ENCODE data around the gene ABHD2. TPM values are rescaled to one million over a fixed set of nuclear protein-coding genes. Genes with fewer than 3 reads are reported as not detected.

Gene ABHD2
- polyA plus RNA-seq, 3 donors: 30.8 to 67.1 (median 37.3) TPM

DNA sequence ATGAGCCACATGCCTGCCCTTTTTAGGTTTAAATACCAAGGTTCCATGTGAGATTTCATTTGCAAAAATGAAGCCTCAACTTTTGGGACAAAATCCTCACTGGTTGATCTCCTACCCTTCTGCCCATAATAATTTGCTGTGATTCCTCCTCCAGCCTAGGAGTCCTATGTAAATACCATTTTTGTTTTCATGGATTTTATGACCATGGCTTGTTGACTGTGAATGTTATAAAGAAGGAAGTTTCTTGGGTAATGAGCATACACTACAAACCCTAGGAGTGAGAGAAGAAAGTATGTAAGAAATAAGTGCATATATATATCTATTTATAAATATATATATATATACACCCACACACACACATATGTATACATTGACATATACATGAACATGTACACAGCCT lies 120.0 kb downstream of the ABHD2 start:
- Mint-ChIP-seq H3K27me3 (ENCODE audit: low read depth in 3 of 3) (peaks cover 0 to 9% (median 2%) of the 10 kb centered on the region in 3 donors), H3K4me1 (peaks cover 6% of the 10 kb centered on the region), H3K36me3 (no peaks in the 10 kb centered on the region), H3K9me3 (no peaks in the 10 kb centered on the region), H3K27ac (no peak overlapping the region), H3K4me3 (no peak overlapping the region)
- Histone ChIP-seq H3K79me2 (ENCODE audit: insufficient read depth, low read length) (no peaks in the 10 kb centered on the region), H2AFZ (ENCODE audit: insufficient read depth, low read depth, low read length, poor library complexity, severe bottlenecking) (no peak overlapping the region), H3K36me3 (replicated peaks in 1 of 2; ENCODE audit: control insufficient read depth in 1 of 2, insufficient read depth in 2 of 2, low read length in 2 of 2) (no peaks in the 10 kb centered on the region), H3K4me2 (replicated peaks; ENCODE audit: extremely low read depth, low read length, poor library complexity, severe bottlenecking) (no peak overlapping the region), H3K9ac (ENCODE audit: insufficient read depth, low read length, poor library complexity, severe bottlenecking) (no peak overlapping the region), H3K4me3 (replicated peaks in 1 of 3; ENCODE audit: low read depth in 2 of 3, low read length in 3 of 3) (no peak overlapping the region), H4K20me1 (ENCODE audit: insufficient read depth, low read length) (no peaks in the 10 kb centered on the region), H3K4me1 (ENCODE audit: control insufficient read depth in 1 of 2, insufficient read depth in 2 of 2, low read length in 2 of 2) (peaks cover 3% of the 10 kb centered on the region in 2 donors), H3K27ac (ENCODE audit: low read depth in 1 of 2, low read length in 2 of 2) (no peak overlapping the region), H3K9me3 (replicated peaks in 1 of 2; ENCODE audit: control insufficient read depth in 1 of 2, insufficient read depth in 1 of 2, low read length in 2 of 2) (no peaks in the 10 kb centered on the region), H3K27me3 (ENCODE audit: control insufficient read depth in 2 of 2, insufficient read depth in 2 of 2, low read length in 2 of 2) (no peaks in the 10 kb centered on the region)
- intact Hi-C loops (cut with micrococcal nuclease): loop anchor here in 1 of 2 donors (5.0 kb wide), 1 partner anchor 34 kb away; the partner anchor contains the start of gene FANCI
- DNase-seq: no peak
- TF ChIP-seq, protein P1, sequence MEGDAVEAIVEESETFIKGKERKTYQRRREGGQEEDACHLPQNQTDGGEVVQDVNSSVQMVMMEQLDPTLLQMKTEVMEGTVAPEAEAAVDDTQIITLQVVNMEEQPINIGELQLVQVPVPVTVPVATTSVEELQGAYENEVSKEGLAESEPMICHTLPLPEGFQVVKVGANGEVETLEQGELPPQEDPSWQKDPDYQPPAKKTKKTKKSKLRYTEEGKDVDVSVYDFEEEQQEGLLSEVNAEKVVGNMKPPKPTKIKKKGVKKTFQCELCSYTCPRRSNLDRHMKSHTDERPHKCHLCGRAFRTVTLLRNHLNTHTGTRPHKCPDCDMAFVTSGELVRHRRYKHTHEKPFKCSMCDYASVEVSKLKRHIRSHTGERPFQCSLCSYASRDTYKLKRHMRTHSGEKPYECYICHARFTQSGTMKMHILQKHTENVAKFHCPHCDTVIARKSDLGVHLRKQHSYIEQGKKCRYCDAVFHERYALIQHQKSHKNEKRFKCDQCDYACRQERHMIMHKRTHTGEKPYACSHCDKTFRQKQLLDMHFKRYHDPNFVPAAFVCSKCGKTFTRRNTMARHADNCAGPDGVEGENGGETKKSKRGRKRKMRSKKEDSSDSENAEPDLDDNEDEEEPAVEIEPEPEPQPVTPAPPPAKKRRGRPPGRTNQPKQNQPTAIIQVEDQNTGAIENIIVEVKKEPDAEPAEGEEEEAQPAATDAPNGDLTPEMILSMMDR (IDR thresholded peaks at IDR 0.05): no peak

DNA sequence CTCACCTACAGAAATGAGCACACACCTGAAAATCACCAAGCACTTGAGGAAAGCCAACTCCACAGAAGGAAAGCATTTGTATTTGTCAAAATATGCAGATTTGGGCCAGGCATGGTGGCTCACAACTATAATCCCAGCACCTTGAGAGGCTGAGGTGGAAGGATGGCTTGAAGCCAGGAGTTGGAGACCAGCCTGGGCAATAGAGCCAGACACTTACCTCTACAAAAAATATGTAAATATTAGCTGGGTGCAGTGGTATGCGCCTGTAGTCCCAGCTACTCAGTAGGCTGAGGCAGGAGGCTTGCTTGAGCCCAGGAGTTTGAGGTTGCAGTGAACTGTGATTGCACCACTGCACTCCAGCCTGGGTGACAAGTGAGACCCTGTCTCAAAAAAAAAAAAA lies 120.8 kb downstream of the ABHD2 start:
- no peak overlapping the region for H3K4me3 Mint-ChIP-seq
- no peaks in the 10 kb centered on the region for H3K9me3 ChIP-seq (replicated peaks in 1 of 2; ENCODE audit: control insufficient read depth in 1 of 2, insufficient read depth in 1 of 2, low read length in 2 of 2)
- TF ChIP-seq, protein P1 (IDR thresholded peaks at IDR 0.05): no peak
- peaks cover 6% of the 10 kb centered on the region for H3K4me1 Mint-ChIP-seq
- H3K9ac ChIP-seq (ENCODE audit: insufficient read depth, low read length, poor library complexity, severe bottlenecking): no peak overlapping the region
- H3K27ac Mint-ChIP-seq: peak overlapping the region in 1 of 7 donors; percentile 18
- intact Hi-C loops (cut with micrococcal nuclease): loop anchor here in 1 of 2 donors (5.0 kb wide), 1 partner anchor 33 kb away; the partner anchor contains the start of gene FANCI
- H4K20me1 ChIP-seq (ENCODE audit: insufficient read depth, low read length): no peaks in the 10 kb centered on the region
- no peak overlapping the region for H3K27ac ChIP-seq (ENCODE audit: low read depth in 1 of 2, low read length in 2 of 2)
- no peak for DNase-seq
- no peaks in the 10 kb centered on the region for H3K9me3 Mint-ChIP-seq
- no peak overlapping the region for H3K4me2 ChIP-seq (replicated peaks; ENCODE audit: extremely low read depth, low read length, poor library complexity, severe bottlenecking)
- no peak overlapping the region for H3K4me3 ChIP-seq (replicated peaks in 1 of 3; ENCODE audit: low read depth in 2 of 3, low read length in 3 of 3)
- no peaks in the 10 kb centered on the region for H3K27me3 ChIP-seq (ENCODE audit: control insufficient read depth in 2 of 2, insufficient read depth in 2 of 2, low read length in 2 of 2)
- no CpG with 5 or more reads among the region's 1 CpG for WGBS (ENCODE audit: insufficient coverage)
- peaks cover 0 to 9% (median 2%) of the 10 kb centered on the region in 3 donors for H3K27me3 Mint-ChIP-seq (ENCODE audit: low read depth in 3 of 3)
- H3K36me3 Mint-ChIP-seq: no peaks in the 10 kb centered on the region
- no peak overlapping the region for H2AFZ ChIP-seq (ENCODE audit: insufficient read depth, low read depth, low read length, poor library complexity, severe bottlenecking)
- no peaks in the 10 kb centered on the region for H3K79me2 ChIP-seq (ENCODE audit: insufficient read depth, low read length)
- H3K4me1 ChIP-seq (ENCODE audit: control insufficient read depth in 1 of 2, insufficient read depth in 2 of 2, low read length in 2 of 2): peaks cover 3% of the 10 kb centered on the region in 2 donors
- no peaks in the 10 kb centered on the region for H3K36me3 ChIP-seq (replicated peaks in 1 of 2; ENCODE audit: control insufficient read depth in 1 of 2, insufficient read depth in 2 of 2, low read length in 2 of 2)
